Measurements from ENCODE around the gene ULK4.
"Not testable (repeated sequence)": the region's sequence is repeated elsewhere in the genome, so short reads cannot be mapped to it uniquely, and the experiment has no call there.

The ULK4 gene

DNA sequence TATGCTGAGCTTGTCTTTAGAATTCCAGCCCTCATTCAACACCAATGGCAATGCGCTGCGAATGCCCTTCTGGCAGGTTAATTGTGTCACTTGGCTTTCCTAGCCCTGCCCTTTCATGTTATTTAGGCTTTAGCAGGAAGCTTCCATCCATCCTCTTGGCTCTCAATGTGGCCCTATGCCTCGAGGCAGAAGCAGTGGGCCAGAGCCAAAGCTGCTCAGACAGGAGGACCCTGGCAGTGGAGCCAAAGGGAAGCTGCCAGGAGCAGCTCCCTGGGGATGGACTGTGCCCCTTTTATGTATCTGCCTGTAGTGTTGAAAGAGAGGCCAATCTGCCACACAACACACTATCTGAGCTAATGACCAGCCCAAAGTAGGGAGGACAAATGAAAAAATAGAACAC, 386.2 kb downstream of the ULK4 start:
- DNase-seq (ENCODE audit: low spot score), result no peak

DNA sequence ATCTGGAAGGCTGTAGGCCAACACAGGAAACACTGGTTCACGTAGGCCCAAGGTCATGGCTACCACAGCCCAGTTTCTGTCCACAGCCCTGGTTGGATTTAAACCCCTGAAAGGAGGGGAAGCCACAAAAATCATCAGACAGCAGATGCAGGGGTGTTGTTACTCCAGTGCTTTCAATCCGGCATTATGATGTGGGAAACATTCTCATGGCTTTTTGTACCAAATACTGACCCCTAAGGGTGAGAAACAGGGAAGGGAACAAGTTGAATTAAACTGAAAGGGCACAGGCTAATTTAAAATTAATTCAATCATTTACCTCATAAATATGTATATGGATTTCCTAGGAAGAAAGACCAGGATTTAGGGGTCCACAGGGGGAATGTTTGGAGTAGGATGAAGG, 387.0 kb downstream of the ULK4 start:
- no peak for DNase-seq (ENCODE audit: low spot score)

DNA sequence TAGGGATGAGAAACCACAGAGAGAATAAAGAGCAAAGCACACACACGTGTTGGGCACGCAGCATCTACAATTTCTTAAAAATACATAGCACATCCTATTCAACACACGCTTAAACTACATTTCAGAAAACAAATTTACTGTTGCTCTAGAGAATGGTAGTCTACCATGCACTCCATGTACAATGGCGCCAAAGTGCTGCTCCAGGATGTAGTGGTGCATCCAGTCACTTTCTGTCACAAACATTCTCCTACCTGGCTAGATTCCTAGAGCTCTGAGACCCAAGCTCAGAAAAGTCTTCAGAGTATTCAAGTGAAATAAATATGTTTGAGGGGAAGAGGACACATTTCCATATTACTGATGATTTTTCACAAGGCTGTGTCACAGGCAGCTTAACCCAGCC, 388.3 kb downstream of the ULK4 start:
- DNase-seq (ENCODE audit: low spot score), result no peak

DNA sequence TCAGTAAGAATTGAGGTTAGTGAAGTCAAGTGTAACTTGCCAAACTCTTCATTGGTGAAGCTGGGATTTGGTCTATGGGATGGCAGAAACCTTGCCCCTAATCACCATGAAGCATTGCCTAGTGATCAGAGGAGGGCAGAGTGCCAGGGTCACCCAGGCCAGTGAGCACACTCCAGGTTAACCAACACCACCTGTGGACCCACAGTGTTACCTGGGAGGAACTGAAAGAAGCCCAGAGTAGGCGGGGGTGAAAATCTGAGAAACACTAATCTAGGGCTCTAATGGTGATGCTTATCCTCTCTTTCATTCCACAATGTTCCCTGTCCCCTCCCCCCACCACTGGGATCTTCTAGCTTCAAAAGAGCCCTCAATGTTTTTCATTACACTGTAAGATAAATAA, 389.8 kb downstream of the ULK4 start:
- no peak for DNase-seq (ENCODE audit: low spot score)

DNA sequence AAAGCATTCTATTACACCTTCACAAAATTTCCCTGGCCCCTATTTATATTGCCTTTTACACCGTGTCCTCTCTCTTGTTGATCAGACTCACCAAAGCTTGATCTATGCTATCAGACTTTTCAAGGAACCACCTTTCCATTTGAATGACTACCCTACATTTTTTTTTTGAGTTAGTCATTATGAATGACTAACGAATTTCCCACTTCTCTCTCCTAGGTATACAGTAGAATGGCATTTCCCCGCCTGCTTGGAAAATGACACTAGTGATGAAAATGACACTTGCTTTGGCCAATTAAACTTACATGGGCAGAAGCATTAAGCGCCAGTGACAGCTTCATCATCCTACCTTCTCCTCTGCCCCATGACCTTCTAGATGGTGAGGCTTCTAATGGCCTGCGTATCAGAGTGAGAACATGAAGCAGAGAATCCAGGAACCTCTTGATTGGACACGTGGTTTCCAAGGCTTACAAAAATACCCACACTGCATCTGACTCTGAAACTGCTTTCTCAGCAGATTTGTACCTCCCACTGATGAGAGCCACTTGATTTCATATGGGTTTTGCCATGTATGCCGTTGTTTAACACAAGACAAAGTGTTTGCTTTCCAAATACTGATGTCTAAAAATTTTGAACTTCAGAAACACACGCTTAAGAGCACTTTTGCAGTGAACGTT, 392.1 kb downstream of the ULK4 start:
- no peak for DNase-seq (ENCODE audit: low spot score)

DNA sequence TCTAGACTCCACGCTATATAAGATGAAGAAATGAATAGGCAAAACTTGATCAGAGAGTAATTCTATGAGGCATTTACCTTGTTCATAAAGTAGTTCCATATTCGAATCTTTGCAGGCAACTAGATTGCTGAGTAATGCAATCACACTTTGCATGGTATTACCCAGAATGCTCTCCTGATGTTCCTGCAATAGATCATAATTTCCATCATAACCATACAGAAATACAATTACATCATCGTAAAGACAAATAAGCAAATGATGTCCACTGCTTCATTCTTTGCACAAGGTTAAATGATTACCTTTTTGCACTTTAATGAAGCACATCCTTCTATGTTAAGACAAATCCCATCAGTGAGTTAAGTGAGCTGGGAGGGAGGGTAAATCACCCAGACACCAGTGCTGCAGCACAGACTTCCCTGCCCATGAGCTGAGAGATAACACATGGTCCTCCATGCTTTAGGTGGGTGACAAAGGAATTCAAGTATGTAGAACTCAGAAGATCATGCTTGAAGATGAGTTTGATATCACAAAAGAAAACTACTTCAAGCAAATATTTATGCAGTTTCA, 395.9 kb downstream of the ULK4 start:
- no peak for DNase-seq (ENCODE audit: low spot score)

DNA sequence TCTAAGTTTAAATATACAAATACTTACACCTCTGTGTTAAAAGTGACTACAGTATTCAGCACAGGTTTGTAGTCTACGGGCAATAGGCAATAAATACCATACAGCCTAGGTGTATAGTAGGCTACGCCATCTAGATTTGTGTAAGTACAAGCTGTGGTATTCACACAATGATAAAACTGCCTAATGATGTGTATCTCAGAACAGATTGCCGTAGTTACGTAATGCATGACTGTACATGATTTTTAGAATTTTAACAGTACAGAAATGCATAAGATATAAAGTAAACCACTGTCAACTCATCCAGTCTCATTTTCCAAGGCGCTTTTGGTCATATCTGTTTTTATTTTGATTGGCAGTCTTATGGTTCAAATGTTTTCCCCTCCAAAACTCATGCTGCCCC, 396.9 kb downstream of the ULK4 start:
- DNase-seq (ENCODE audit: low spot score), result no peak

DNA sequence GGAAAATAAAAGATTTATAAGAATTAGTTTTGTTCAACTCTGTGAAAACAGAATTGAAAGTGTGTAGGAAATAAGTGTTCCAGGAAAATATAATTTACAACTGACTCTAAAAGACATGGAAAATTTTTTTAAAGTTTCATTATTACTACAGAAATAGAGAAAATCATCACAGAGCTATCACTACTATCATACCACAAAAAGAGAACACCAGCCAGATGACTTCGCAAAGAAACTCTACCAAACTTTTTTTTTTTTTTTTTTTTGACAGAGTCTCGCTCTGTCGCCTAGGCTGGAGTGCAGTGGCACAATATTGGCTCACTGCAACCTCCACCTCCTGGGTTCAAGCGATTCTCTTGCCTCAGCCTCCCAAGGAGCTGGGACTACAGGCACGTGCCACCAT, 405.7 kb downstream of the ULK4 start:
- DNase-seq (ENCODE audit: low spot score), result not testable (repeated sequence)

DNA sequence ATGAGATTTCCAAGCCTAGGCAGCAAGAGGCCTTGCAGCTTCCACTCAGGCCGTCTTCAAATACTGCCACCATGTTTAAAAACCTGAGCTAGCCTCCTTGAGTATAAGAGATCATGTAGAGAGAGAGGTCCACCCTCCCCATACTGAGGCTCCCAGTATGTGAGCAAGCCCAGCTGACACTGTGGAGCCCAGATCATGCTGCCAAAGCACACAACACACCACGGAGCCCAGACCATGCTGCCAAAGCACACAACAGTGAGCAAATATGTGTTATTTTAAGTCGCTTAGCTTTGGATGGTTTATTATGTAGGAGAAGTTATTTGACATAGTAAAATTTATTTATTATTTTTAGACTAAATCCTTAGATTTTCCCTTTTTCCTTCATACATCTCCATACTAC, 428.9 kb downstream of the ULK4 start:
- no peak for DNase-seq (ENCODE audit: low spot score)

DNA sequence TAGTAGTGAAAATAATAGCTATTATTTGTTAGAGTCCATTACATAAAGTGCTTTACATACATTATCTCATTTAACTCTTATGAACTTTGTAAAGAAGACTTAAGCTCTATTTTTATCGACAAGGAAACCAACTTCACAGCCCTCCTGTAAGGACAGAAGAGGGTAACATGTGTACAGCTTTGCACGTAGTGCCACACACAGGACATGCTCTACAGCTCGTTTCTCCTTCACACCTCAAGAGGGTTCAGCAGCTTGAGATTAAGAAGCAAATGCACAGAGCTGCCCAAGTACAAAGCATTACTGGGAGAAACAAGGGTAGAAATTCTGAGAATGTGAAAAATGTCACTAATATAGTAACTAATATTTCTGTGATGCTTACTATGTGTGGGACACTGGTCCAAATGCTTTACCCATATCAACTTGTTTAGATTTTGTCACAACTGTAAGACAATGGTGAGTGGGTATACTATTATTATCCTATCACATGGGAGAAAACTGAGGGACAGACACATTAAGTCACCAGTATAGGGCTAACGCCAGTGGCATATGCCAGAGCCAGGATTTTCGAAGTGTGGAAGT, 434.8 kb downstream of the ULK4 start:
- no peak for DNase-seq (ENCODE audit: low spot score)

DNA sequence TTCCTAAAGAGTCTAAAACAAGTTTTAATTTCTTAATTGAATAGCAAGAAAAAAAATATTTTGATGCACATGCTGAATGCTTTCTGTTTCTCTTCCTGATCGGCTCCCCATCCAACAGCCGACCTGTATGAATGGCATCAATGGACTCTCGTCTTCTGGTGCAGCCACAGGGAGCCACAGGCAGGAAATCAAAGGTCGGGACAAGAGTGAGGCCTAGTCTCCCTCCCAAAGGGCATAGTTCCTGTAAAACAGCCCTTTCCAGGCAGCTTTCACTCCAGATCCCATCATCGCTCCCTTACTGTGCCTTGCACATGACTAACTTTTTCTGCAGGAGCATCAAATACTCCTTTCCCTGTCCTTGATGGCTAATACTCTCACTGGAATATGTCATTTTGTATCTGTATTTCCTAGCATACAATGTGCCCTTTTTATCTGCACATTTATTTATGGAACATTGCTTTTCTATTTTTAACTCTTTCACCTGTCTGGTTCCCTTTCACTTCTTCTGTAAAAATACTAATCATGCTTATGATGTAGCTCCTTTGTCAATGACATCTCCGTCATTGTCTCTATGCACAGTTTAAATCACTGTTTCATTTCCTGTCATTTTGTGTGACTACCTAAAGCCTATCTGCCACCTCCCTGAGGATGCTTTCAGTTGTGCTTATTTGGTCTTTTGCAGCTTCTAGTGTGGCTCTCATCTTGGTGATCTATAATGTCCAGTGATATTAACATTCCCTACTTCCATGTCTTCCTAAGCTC, 436.4 kb downstream of the ULK4 start:
- no peak for DNase-seq (ENCODE audit: low spot score)

DNA sequence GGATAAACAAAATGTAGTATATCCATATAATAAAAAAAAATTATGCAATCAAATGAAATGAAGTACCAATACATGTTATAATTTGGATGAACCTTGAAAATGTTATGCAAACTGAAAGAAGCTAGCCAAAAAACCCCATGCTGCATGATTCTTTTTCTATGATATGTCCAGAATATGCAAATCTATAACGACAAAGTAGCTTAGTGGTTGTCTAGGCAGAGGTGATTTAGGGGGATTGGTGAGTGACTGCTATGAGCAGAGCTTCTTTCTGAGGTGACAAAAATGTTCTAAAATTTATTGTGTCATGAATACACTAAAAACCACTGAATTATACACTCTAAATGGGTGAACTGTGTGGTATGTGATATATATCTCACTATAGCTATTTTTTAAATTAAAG, 438.0 kb downstream of the ULK4 start:
- DNase-seq (ENCODE audit: low spot score), result no peak

DNA sequence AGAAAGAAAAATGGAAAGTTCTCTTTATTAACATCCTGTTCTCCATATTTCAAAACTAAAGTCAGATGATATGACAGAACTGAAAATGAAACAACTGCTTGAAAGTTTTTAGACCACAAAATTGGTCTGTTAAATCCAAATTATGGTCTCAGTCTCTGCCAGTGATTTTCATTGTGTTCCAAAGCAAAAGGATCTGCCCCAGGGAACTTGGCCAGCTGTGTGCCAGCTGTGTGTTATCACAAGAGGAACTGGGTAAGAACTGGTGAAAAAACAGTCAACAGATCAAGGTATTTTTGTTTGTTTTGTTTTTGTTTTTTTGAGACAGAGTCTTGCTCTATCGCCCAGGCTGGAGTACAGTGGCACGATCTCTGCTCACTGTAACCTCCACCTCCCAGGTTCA, 439.3 kb downstream of the ULK4 start:
- DNase-seq (ENCODE audit: low spot score), result no peak

DNA sequence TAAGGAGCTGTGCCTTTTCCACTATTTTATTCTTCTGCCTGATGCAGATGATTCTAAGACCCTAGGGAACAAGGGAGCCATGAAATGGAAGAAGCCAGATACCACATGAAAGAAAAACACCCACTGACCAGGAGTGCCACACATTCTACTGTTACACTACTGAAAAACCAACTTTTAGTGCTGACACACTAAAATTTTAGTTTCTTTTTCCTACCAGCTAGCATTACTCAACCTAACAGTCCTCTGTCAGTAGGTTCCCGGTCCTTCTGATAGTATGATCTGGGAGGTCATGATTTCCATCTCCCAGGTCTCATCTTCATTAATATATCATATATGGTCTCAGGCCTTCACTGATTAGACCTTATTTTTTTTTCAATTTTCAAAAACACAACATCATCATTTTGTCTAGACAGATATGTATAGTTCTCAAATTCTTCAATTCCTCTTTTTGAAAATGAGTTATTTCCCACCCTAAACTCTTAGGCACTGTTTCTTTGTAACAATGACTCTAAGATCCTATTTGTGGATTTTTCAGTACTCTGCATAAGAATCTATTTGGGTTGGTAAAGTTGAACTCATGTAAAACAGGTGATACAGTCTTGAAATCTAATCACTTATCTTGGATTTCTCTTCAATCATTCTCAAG, 440.8 kb downstream of the ULK4 start:
- no peak for DNase-seq (ENCODE audit: low spot score)

DNA sequence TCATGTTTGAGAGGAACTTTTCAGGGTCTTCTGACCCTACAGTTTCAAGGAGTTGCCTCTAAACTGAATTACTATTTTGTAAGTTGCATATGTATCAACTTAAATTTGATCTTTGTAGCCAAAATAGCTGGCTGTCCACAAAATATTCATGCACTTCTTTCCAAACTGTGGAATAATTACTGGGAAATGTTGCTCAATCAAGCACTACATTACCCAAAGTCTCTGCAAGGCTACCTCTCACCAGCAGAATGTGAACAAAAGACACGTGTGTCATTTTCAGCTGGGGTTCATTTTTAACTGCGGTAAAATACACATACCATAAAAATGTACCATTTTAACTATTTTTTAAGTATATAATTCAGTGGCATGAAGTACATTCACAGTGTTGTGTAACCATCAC, 442.2 kb downstream of the ULK4 start:
- DNase-seq (ENCODE audit: low spot score), result no peak

DNA sequence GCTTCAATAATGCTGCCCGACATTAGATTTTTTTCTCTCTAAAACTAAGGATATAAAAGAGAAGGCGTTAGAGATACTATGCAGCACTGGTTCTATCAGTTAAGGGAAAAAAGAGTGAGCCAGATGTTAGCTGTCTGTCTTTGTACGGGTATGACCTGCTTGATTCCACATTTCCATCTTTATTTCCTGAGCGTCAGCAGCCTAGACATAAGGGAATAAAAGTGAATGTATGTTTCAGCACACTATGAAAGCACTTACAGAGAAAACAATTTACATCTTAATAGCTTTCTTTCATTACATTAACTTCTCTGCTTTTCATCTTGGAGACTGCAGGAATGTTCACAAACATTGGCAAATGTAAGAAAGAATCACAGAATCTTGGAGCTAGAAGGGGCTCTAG, 443.3 kb downstream of the ULK4 start:
- no peak for DNase-seq (ENCODE audit: low spot score)

DNA sequence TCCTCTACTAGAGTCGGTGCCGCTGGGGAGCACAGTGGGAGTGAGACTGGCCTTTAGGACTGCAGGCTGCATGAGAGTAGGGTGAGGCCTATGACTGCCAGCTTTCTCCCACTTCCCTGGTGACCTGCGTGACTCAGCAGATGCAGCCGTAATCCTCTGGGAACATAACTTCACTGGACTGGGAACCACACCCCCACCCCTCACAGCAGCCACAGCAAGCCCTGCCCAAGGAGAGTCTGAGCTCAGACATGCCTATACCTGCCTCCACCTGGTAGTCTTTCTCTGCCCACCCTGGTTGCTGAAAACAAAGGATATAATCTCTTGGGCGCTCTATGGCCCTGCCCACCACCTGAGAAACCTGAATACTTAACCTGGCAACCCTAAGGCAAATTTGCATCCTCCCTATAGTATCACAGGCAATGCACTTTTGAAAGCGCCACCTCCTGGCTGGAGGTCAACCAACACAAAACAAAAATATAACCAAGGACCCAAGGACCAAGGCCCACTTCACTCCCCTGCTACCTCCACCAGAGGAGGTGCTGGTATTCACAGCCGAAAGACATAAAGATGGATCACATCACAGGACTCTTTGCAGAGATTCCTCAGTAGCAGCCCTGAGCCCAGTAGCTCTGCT, 453.7 kb downstream of the ULK4 start:
- no peak for DNase-seq (ENCODE audit: low spot score)

DNA sequence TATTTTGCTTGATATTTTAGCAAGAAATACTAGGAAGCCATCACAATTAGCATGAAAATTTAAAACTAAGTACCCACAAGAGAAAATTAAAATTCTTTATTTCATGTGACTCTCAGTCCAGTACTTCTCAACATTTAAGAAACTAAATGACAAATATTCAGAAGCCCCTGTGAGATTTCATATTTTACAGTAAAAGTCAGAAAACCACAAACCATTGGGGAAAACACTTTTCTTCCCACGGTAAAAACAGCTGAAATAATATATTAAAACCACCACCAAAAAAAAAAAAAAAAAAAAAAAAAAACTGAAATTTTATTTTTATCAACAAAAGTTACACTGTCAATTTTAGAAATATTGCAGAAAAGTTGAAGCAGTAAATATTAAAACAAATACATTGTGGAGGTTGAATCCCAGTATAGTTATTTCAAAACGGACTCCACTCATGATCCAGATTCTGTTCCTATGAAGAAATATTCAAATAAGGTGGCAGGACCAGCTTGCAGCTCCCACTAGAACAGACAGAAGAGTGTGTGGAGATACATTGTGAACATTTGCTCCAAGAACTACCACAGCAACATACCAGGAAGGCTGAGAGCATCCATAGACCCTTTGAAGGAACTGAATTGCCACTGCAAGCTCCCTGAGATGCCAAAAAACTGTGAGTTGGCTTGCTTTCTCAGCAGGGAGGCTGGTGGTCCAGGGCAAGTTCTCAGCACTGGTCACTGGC, 454.4 kb downstream of the ULK4 start:
- no peak for DNase-seq (ENCODE audit: low spot score)

DNA sequence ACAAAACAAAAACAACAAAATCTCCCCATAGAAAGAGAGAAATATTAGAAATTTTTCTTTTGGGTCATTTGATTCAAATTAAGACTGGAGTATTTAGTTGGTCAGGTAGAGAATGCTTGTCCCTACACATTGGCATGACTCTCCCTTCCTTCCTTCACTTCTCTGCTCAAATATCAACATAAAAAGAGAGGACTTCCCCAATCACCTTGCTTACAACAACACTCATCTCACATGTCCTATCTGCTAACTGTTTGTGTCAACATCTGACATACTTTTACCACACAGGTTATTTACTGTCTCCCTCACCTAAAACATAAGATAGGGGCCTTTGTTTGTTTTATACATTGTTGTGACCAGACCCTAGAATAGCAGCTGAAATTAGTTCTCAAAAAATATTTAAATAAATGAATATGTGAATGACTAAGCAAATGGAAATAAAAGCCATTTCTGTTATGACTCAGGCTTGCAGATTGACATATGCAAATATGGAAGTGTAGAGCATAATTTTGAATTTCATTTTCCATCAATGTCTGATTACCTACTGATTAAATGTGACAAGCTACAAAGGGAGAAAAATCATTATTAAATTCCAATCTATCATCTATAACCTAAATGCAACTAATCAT, 457.8 kb downstream of the ULK4 start:
- no peak for DNase-seq (ENCODE audit: low spot score)

DNA sequence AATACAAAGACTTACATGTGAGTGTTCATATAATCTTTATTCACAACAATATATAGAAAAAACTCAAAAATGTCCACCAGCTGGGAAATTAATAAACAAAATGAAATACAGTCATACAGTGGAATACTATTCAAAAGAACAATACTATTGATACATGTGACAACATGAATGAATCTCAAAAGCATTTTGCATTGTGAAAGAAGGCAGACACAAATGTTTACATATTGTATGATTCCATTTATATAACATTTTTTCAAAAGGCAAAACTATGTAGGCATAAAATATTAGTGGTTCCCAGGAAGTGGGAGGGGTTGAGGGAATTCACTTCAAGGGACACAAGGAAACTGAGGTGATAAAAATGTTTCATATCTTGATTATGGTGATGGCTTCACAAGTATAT, 459.4 kb downstream of the ULK4 start:
- no peak for DNase-seq (ENCODE audit: low spot score)

DNA sequence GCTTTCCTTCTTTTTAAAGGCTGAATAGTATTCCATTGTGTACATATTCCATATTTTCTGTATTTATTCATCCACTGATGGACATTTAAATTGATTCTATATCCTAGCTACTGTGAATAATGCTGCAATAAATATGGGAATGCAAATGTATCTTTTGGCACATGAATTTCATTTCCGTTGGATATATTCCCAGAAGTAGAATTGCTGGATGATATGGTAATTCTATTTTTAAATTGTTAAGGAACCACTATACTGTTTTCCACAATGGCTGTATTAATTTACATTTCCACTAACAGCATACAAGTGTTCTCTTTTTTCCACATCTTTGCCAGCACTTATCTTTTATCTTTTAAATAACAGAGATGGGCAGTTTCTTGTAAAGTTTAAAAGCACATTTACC, 459.9 kb downstream of the ULK4 start:
- DNase-seq (ENCODE audit: low spot score), result no peak
